Gastroesophageal sphincter (tissue), 4 donors: ENCODE measurements around the gene ADAM33. TPM values are rescaled to one million over a fixed set of nuclear protein-coding genes. Genes with fewer than 3 reads are reported as not detected.

Source experiments
- ATAC-seq: fragments of 150-250 bp; one replicate; pipeline ENCODE4 v1.9.1; 2016; ENCODE audit warnings: mild to moderate bottlenecking, moderate library complexity
- H3K27ac ChIP-seq, 4 donors: fragments of 200-600 bp; sonication (generic) in 3 of 4; 1 replicate in 3 of 4; 2 replicates in 1 of 4; pipeline ENCODE4 v1.5.1; 2016 to 2019
- H3K27me3 ChIP-seq: fragments of 200-600 bp; sonication (generic); one replicate; pipeline ENCODE4 v1.5.1; 2019
- H3K36me3 ChIP-seq, 2 donors: fragments of 200-600 bp; sonication (generic); one replicate each; pipeline ENCODE4 v1.5.1; 2019; ENCODE audit warnings: control low read depth in 1 of 2
- H3K4me1 ChIP-seq, 3 donors: fragments of 200-600 bp; sonication (generic); 1 replicate in 2 of 3; 2 replicates in 1 of 3; pipeline ENCODE4 v1.5.1; 2016 to 2019; ENCODE audit warnings: control low read depth in 2 of 3
- H3K4me3 ChIP-seq, 2 donors: fragments of 200-600 bp; sonication (generic); one replicate each; pipeline ENCODE4 v1.5.1; 2019; ENCODE audit warnings: mild to moderate bottlenecking in 1 of 2, moderate library complexity in 1 of 2
- H3K9me3 ChIP-seq, 3 donors: fragments of 200-600 bp; sonication (generic); one replicate each; pipeline ENCODE4 v1.5.1; 2017 to 2019; ENCODE audit warnings: control low read depth in 2 of 3
- EP300 ChIP-seq: sonication (generic); formaldehyde crosslinking; IDR thresholded peaks from one replicate; pipeline ENCODE4 v1.6.1; 2017; ENCODE audit warnings: antibody characterized with exemption, mild to moderate bottlenecking
- POLR2A ChIP-seq, 2 donors: fragments of 450-650 bp; IDR thresholded peaks; one replicate each; pipeline ENCODE4 v1.6.1; 2017; ENCODE audit warnings: antibody characterized with exemption in 2 of 2, mild to moderate bottlenecking in 2 of 2, moderate library complexity in 1 of 2
- POLR2AphosphoS5 ChIP-seq: sonication (generic); formaldehyde crosslinking; IDR thresholded peaks from one replicate; pipeline ENCODE4 v1.6.1; 2017; ENCODE audit warnings: antibody characterized with exemption
- WGBS, 2 donors: methylation state at CpG; one replicate each; pipeline ENCODE4 v1.1.5; 2018; ENCODE audit warnings: low coverage in 1 of 2; 5-methylcytosine and 5-hydroxymethylcytosine counted together
- total RNA-seq, 4 donors: library from RNA; depleted of rRNA; stranded (reverse); fragments of >200 nt; gene quantifications; one replicate each; pipeline ENCODE4 v1.1.0, GENCODE V29; 2016
- TF ChIP-seq, protein P1 (sequence below), 4 experiments: fragments of 200-600 bp in 2 of 4; fragments of 450-650 bp in 2 of 4; sonication (generic) in 1 of 4; IDR thresholded peaks; one replicate each; pipeline ENCODE4 v1.5.1; 2017 to 2019; ENCODE audit warnings: antibody characterized with exemption in 4 of 4, mild to moderate bottlenecking in 2 of 4, moderate library complexity in 2 of 4

The ADAM33 gene
- total RNA-seq, 4 donors from 2014 or later: 15.9 to 105 (median 70.1) TPM

DNA sequence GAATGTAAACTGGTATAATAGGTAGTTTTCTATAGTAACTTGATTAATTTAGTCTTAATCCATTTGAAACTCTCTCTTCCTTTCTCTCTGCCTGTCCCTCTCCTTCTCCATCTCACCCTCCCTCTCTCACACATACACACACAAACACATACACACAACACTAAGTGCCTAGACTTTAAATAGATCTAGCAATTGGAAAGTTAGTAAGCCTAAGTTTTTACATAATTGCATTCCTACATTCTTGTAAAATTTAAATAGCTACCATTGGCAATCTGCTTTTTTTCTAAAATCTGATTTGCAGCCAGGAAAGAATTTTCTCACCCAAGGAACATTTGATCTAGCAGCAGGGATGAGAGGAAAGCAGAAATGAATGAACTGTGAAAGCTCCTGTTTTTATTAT is 34.3 kb downstream of the ADAM33 start:
- ATAC-seq: no peak
- Histone ChIP-seq H3K27me3 (no peaks in the 10 kb centered on the region), H3K27ac (no peak overlapping the region), H3K4me3 (no peak overlapping the region), H3K4me1 (no peaks in the 10 kb centered on the region), H3K9me3 (no peaks in the 10 kb centered on the region), H3K36me3 (peaks cover 0 to 76% of the 10 kb centered on the region in 2 donors)
- TF ChIP-seq, protein P1, sequence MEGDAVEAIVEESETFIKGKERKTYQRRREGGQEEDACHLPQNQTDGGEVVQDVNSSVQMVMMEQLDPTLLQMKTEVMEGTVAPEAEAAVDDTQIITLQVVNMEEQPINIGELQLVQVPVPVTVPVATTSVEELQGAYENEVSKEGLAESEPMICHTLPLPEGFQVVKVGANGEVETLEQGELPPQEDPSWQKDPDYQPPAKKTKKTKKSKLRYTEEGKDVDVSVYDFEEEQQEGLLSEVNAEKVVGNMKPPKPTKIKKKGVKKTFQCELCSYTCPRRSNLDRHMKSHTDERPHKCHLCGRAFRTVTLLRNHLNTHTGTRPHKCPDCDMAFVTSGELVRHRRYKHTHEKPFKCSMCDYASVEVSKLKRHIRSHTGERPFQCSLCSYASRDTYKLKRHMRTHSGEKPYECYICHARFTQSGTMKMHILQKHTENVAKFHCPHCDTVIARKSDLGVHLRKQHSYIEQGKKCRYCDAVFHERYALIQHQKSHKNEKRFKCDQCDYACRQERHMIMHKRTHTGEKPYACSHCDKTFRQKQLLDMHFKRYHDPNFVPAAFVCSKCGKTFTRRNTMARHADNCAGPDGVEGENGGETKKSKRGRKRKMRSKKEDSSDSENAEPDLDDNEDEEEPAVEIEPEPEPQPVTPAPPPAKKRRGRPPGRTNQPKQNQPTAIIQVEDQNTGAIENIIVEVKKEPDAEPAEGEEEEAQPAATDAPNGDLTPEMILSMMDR (IDR thresholded peaks at IDR 0.05): no peak
- TF ChIP-seq POLR2A (IDR thresholded peaks at IDR 0.05) (no peak), POLR2AphosphoS5 (no peak), EP300 (no peak)

DNA sequence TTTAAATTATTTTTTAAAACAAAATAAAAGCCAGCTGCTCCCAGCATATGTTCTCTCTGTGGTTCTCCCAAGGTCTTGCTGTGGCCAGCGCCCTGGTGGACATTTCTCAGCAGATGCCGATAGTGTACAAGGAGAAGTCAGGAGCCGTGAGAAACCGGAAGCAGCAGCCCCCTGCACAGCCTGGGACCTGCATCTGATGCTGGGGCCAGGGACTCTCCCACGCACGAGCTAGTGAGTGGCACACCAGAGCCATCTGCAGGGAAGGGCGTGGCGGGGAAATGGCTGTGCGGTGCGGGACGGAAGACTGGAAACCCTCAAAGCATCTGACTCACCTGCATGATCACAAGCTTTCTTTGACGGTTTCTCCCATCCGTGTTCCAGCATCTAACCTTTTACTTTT is 35.2 kb downstream of the ADAM33 start:
- H3K9me3 ChIP-seq: no peaks in the 10 kb centered on the region
- no peak overlapping the region for H3K27ac ChIP-seq
- TF ChIP-seq POLR2A (IDR thresholded peaks at IDR 0.05): no peak
- no peak for TF ChIP-seq EP300
- TF ChIP-seq POLR2AphosphoS5: no peak
- TF ChIP-seq, protein P1 (IDR thresholded peaks at IDR 0.05): no peak
- no peak for ATAC-seq
- no peaks in the 10 kb centered on the region for H3K4me1 ChIP-seq
- H3K36me3 ChIP-seq: peaks cover 0 to 83% of the 10 kb centered on the region in 2 donors
- 89 to 98% methylated on average over 7 to 10 of the region's 13 CpGs for WGBS, 2 donors
- H3K4me3 ChIP-seq: no peak overlapping the region
- no peaks in the 10 kb centered on the region for H3K27me3 ChIP-seq

DNA sequence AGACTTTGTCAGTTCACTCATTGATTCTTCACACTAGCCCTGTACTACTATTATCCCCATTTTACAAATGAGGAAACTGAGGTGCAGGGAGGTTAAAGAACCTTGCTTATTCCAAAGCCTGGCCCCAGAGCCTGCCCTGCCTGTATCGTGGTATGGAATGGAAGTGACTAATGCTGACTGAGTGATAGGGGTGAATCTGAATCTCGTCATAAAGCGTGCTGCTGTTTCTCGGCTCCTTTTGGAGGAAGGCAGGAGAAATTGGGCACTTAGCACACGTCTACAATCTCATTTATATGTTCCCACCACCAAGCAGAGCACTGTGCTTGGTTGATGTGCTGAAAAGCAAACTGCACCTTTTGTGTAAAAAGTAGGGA is 35.8 kb downstream of the ADAM33 start:
- Histone ChIP-seq H3K9me3 (no peaks in the 10 kb centered on the region), H3K27ac (no peak overlapping the region), H3K27me3 (no peaks in the 10 kb centered on the region), H3K36me3 (peaks cover 0 to 83% of the 10 kb centered on the region in 2 donors), H3K4me1 (no peaks in the 10 kb centered on the region), H3K4me3 (no peak overlapping the region)
- 83 to 100% methylated on average over 1 to 3 of the region's 5 CpGs for WGBS, 2 donors
- ATAC-seq: no peak
- no peak for TF ChIP-seq EP300
- no peak for TF ChIP-seq POLR2AphosphoS5

DNA sequence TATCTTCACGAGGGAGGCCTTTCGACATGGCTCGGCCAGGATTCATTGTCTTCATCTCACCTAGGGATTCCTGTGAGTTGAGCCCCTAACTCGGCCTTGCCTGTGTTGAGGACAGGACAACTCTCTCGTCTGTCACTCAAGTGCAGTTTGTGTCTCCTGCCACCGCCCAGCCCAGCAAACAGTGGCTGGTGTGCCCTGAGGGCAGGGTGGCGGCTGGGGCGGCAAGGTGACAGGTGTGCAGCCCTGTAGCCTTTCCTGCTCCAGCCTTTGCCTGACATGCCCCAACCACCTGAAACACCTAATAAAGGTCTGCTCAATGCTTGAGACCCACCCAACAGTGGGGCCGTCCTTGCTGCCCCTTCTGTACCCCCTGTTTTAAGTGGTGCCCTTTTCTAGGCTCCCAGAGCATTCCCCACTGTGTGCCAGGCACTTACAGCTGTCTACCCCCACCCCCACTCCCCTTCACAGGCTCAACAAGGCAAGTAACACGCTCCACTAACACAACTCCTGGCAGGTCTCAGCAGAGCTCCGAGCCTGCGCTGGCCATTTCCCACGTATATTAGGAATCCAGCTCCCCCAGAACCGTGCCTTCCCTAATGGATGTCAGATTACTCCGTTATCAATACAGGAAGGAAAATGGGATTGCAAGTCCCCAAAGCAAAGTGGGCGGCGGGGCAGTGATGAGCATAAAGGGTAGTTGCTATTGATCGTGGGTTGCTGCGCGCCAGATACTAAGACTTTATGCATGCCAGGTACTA is 36.3 kb downstream of the ADAM33 start:
- Histone ChIP-seq H3K9me3 (no peaks in the 10 kb centered on the region), H3K4me3 (no peak overlapping the region), H3K27ac (no peak overlapping the region), H3K27me3 (no peaks in the 10 kb centered on the region), H3K4me1 (no peaks in the 10 kb centered on the region), H3K36me3 (peaks cover 0 to 82% of the 10 kb centered on the region in 2 donors)
- TF ChIP-seq POLR2A (IDR thresholded peaks at IDR 0.05): no peak
- TF ChIP-seq EP300: no peak
- TF ChIP-seq POLR2AphosphoS5: no peak
- TF ChIP-seq, protein P1 (IDR thresholded peaks at IDR 0.05): no peak
- ATAC-seq: no peak
- 94 to 100% methylated on average over 2 to 11 of the region's 20 CpGs for WGBS, 2 donors

DNA sequence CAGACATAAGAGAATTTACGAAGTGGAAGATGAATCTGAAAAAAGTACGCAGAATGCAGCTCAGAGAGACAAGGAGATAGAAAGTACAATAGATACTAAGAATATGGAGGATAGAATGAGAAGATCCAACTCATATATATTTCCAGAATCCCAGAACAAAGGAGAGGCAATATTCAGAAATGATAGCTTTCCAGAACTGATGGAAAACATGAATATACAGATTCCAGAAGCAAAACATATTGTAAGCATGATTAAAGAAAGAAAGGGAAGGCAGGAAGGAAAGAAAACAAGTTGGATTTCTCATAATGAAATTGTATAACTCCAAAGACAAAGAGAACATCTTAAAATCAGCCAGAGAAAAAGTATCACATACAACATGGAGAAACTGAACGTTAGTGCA is 41.6 kb downstream of the ADAM33 start:
- WGBS, 2 donors: 97 to 99% methylated on average over 3 of the region's 3 CpGs
- no peak overlapping the region for H3K27ac ChIP-seq
- H3K9me3 ChIP-seq: no peaks in the 10 kb centered on the region
- no peak for ATAC-seq
- TF ChIP-seq POLR2A (IDR thresholded peaks at IDR 0.05): no peak
- TF ChIP-seq, protein P1 (IDR thresholded peaks at IDR 0.05): no peak
- no peak for TF ChIP-seq POLR2AphosphoS5
- TF ChIP-seq EP300: no peak
- no peak overlapping the region for H3K4me3 ChIP-seq
- peaks cover 0 to 64% of the 10 kb centered on the region in 2 donors for H3K36me3 ChIP-seq
- H3K4me1 ChIP-seq: no peaks in the 10 kb centered on the region
- no peaks in the 10 kb centered on the region for H3K27me3 ChIP-seq
